GM10248 (cell line): ENCODE data around the gene NFYA.

ENCODE experiments used
- CTCF ChIA-PET: fragments of 300-600 bp; sonication (Branson Sonifier 250); formaldehyde crosslinking; extraction: SDS; loops from one replicate; lab custom pipeline; 2021; ENCODE audit warnings: antibody characterized with exemption; lab: Yijun Ruan, JAX
- POLR2A ChIA-PET: fragments of 350-650 bp; sonication (Branson Sonifier 250); formaldehyde crosslinking; extraction: SDS; loops from one replicate; lab custom pipeline; 2020; ENCODE audit warnings: antibody characterized with exemption; lab: Yijun Ruan, JAX
- DNase-seq: peaks from one replicate; pipeline ENCODE4 v3.0.0; 2012; ENCODE audit errors: extremely low spot score
- TF ChIP-seq, protein P1 (sequence below): IDR thresholded peaks from 2 replicates; pipeline ENCODE4 v1.5.1; 2012; ENCODE audit warnings: mild to moderate bottlenecking, low read depth; ENCODE audit errors: extremely low read depth, missing control alignments, control extremely low read depth

NFYA gene

GRCh38 chr6:41064841-41065240, 7.9 kb upstream of the NFYA start:
- ChIA-PET CTCF (interaction anchor here (0.7 to 1.5 kb wide), 2 partner anchors 10 to 255 kb away, joined by 3 read pairs; no protein-coding TSS in a partner anchor), POLR2A (no interaction called here)
- no peak for DNase-seq
- TF ChIP-seq, protein P1, sequence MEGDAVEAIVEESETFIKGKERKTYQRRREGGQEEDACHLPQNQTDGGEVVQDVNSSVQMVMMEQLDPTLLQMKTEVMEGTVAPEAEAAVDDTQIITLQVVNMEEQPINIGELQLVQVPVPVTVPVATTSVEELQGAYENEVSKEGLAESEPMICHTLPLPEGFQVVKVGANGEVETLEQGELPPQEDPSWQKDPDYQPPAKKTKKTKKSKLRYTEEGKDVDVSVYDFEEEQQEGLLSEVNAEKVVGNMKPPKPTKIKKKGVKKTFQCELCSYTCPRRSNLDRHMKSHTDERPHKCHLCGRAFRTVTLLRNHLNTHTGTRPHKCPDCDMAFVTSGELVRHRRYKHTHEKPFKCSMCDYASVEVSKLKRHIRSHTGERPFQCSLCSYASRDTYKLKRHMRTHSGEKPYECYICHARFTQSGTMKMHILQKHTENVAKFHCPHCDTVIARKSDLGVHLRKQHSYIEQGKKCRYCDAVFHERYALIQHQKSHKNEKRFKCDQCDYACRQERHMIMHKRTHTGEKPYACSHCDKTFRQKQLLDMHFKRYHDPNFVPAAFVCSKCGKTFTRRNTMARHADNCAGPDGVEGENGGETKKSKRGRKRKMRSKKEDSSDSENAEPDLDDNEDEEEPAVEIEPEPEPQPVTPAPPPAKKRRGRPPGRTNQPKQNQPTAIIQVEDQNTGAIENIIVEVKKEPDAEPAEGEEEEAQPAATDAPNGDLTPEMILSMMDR = no peak

GRCh38 chr6:41065550-41066026, 7.2 kb upstream of the NFYA start:
- DNase-seq = no peak
- POLR2A ChIA-PET = no interaction called here
- CTCF ChIA-PET = interaction anchor here (0.6 to 1.1 kb wide), 2 partner anchors 11 kb away, joined by 3 to 5 read pairs; no protein-coding TSS in a partner anchor
- TF ChIP-seq, protein P1 = no peak

- DNase-seq = peak; percentile 30
- POLR2A ChIA-PET = no interaction called here
- TF ChIP-seq, protein P1 = peak; percentile 86
- CTCF ChIA-PET = interaction anchor here (0.7 to 1.0 kb wide), 7 partner anchors 9 to 59 kb away, joined by 3 to 6 read pairs (median 3); no protein-coding TSS in a partner anchor
These were observed 5.9 kb upstream of the NFYA start for GRCh38 chr6:41066867-41067304.

- no peak for DNase-seq
- TF ChIP-seq, protein P1 = no peak
- ChIA-PET CTCF (interaction anchor here (4.5 kb wide), 1 partner anchor 12 kb away, joined by 22 read pairs; no protein-coding TSS in a partner anchor), POLR2A (no interaction called here)
These were observed 1.3 kb upstream of the NFYA start for GRCh38 chr6:41071501-41071922.

DNA sequence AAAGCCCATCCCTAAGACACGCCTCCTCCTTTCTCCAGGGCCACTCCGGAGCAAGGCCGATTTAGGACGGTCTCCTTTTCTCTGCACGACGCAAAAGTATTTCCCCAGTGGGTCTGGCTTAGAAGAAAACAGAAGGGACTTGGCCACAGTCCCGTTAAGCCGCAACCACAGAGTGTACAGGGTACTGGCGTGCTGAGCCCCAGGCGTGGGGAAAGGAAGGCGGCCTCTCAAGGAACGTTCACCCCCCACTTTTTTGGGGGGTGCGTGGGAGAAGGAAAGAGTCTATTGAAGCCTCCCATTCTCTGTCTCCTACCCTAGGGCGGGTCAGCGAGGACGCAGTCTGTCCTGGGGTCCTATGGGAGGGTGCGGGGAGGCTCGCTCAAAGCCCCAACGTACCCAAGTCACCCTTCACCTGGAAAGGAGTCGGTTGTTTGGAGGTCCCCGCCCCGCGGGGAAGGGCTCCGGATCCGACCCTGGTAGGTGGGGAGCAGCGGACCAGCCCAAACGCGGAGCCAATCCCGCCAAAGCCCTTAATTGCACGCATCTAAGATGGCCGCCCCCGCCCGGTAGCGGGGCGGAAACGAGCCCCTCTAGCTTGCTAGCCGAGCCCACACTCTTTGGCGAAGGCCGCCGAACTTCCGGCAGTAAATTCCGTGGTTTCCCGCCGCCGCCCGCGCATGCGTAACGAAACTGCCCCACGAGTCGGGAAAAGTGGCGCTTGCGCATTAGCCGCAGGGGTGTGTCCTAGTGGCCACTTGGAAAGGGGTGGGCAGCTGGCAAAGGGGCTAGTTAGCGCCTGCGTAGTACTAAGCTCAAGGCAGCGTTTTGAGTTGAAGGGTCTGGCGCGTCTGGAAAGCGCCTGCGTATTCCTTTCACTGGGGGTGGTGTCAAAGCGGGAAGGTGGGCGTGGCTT, 595 bp upstream of the NFYA start, which contains the start of gene OARD1:
Gene OARD1 (minus strand): TSS at position 434 of the 913 bp plus-strand sequence. CDS start 722 bp downstream, outside the sequence.
- TF ChIP-seq, protein P1 = no peak
- peak; percentile 96 for DNase-seq
- ChIA-PET POLR2A (interaction anchor here (0.7 to 0.8 kb wide), 2 partner anchors 263 to 1736 kb away, joined by 3 to 4 read pairs; partner anchors contain the start of gene NCR2), CTCF (interaction anchor here (0.6 to 1.3 kb wide), 5 partner anchors 14 to 109 kb away, joined by 3 to 4 read pairs (median 3); no protein-coding TSS in a partner anchor)
